NK-92 treated with Interleukin-12 subunit alpha and Interleukin-12 subunit beta, amount 100 ng/mL, for 24 hours (cell line): Measurements from ENCODE around the gene TCHP.
"Not testable (repeated sequence)": the region's sequence is repeated elsewhere in the genome, so short reads cannot be mapped to it uniquely, and the experiment has no call there.

Source experiments
- DNase-seq: peaks from one replicate; lab custom pipeline; 2025; lab: John Stamatoyannopoulos, UW

The TCHP gene

DNA sequence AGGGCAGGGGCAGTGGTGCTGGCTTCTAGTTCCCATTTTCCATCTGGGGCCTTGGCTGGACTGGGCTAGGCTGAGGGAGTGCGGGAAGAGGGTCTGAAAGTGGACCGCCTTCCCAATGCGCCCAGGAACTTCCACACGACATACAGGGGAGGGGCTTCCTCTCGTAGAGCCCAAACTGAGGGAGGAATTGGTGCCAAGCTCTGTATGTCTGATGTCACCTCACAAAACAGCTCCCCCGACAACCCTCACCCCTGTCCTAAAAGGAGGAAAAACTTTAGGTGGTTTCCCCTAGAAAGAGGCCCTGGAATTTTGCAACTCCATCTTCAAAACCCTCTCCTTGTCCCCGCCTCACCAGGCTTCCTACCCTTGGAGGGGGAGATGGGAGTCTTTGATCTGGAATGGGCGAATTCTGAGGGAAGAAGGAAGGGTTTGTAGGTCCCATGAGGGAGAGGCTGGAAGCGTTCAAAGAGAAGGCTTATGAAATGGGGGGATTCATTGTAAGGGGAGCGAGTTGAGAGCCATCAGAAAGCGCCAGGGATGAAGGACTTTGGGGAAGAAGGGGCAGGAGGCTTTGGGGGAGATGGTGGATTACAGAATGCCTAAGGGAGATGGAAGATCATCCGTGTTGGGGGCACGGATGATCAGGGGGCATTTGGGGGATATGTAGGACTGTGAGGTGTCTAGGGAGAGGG is 20.6 kb upstream of the TCHP start:
- DNase-seq = no peak

DNA sequence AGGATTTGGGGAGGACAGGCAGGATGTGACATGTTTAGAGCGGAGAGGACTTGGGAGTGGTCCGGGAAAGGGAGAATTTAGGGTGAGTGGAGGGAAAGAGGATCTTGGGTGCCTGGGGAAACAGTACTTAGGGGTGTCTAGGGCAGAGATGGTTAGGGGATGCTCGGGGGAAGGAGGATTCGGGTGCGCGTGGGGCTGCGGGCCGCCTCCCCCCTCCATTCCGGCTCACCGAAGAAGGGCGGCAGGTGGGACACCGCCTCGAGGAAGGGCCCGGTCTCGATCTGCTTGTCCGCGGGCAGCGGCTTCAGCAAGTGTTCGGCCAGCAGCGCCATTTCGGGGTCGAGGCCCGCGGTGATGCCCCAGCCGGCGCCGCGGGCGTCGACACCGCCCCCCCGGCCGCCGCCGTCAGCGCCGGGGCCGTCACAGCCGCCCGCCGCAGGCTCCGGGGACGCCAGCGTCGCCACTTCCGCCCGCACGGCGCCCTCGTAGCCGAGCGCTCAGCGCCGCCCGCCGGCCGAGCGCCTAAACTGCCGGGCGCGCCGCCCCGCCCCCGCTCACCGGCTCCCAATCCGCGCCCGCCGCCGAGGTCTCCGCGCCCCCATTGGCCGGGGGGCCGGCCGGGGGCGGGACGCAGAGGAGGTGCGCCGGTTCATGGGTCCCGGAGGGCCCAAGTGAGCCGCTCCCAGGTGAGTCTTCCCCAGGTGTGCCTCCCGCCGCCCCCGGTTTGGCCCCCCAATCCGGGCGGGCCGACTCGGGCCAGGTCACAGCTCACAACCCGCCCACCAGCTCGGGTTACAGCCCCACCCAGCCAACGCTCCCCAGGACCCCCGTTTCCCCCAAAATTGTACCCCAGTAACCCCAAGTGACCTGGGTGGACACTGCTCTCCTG is 19.8 kb upstream of the TCHP start, which contains the start of gene GLTP:
GLTP (minus strand) TSS at position 499 of the 889 bp plus-strand sequence; CDS start at position 332, 167 bp downstream.
- DNase-seq = peak; percentile 66

DNA sequence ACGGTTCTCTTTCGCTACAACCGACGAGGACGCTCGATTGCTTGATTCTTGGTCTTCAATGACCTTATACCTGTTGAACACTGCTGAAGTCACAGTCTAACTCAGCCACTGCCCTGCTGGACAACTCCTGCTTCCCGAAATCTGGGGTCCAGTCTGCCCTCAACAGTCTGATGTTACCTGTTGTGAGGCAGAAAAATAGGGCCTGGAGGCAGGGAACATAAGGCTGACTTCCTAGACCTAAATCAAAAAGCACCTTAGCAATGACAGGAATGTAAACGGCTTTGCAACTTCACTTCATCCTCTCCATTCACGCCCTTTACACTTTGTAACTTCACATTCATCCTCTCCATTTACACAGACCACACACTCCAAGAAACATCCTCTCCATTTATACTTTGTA is 19.1 kb upstream of the TCHP start:
- no peak for DNase-seq

DNA sequence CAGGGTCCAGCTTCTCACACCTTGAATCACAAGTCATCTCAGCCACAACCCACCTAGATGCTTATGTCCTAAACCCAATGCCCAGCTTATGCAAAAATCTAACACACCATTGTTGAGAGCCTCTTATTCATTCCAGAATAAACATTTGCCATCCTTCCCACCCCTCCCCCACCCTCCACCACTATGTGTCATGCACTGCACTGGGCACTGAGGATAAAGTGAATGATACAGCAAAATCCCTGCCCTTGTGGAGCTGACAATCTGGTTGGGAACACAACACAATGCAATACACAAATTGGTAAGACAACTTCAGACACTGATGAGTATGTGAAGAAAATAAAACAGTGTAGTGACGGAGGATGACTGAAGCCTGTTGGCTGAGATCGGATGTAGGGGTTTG is 18.3 kb upstream of the TCHP start:
- no peak for DNase-seq

DNA sequence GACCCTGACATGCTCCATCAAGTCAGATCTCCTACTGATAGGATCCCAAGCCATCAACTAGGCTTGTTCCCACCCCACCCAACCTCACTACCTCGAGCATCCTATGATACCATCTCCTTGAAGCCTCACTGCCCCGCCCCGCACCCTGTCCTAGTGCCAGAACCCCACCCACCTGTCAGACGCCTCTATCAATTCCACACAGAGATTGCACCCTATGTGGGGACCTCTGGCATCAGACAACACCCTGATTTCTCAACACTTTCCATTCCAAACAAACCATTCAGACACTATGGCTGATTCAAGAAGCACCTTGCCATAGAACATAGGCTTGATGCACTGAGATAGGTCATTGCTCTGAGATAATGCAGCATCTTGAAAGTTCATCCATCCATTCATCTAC is 16.6 kb upstream of the TCHP start:
- no peak for DNase-seq

DNA sequence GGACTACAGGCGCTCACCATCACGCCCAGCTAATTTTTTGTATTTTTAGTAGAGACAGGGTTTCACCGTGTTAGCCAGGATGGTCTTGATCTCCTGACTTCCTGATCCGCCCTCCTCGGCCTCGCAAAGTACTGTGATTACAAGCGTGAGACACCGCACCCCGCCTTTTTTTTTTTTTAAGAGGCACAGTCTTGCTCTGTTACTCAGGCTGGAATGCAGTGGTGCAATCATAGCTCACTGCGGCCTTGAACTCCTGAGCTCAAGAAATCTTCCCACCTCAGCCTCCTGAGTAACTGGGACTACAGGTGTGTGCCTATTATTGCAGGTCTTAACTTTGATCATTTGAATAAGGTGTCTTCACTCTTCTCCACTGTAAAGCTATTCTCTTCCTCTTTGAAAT is 14.5 kb upstream of the TCHP start:
- DNase-seq = no peak

DNA sequence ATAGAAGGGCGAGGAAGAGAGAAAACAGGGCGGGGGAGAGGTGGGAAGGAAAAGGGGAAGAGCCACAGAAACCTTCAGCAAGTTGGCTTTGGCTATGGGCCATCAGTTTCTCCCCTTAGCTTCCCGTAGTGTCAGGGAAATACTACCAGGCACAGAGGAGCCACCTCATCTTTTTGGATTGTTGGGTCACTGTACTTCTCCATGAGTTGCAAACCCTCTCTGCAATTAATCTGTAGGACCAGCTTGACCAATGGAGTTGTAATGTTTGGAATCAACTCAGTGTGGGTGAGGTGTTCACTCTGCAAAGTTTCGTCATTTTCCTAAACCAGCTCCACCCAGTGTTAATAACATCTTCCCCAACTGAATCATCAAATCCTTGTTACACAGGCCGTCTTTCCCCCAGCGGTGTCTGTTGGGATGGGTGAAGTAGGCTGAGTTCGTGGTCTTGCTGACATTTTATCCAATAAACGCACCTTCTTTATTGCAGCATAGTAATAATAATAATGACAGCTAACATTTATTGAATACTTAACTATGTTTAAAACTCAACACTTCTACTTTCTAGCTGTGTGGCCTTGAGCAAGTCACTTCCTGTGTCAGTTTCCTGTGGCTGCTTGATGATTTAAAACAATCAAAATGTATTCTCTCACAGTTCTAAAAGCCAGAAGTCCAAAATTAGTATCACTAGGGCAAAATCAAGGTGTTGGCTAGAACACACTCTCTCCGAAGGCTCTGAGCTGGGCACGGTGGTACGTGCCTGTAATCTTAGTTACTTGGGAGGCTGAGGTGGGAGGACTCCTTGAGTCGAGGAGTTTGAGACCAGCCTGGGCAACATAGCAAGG is 11.7 kb upstream of the TCHP start:
- peak; percentile 34 for DNase-seq

DNA sequence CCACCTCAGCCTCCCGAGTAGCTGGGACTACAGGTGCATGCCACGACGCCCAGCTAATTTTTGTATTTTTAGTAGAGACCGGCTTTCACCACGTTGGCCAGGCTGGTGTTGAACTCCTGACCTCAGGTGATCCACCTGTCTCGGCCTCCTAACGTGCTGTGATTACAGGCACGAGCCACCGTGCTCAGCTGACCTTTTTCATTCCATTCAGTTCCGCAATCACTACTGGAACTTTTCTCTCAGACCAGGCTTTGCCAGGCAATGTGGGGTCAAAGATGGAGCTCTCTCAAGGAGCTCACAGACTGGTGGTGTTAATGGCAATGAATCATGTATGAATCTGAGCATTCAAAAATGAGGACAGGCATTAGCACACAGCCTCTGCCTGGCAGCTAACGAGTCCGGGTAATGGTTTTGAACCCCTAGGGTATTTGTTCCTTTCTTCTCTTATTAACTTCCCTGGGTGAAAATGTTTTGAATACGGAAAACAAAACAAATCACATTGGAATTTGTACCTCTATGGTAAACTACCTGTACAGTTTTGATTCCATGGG is 9.4 kb upstream of the TCHP start:
- no peak for DNase-seq

DNA sequence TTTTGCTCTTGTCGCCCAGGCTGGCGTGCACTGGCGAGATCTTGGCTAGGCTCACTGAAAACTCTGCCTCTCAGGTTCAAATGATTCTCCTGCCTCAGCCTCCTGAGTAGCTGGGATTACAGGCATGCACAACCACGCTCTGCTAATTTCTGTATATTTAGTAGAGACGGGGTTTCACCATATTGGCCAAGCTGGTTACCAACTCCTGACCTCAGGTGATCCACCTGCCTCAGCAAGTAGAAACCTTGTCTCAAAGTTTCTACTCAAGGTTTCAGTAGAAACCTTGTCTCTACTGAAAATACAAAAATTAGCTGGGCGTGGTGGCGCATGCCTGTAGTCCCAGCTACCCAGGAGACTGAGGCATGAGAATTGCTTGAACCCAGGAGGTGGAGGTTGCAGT is 8.3 kb upstream of the TCHP start:
- not testable (repeated sequence) for DNase-seq

DNA sequence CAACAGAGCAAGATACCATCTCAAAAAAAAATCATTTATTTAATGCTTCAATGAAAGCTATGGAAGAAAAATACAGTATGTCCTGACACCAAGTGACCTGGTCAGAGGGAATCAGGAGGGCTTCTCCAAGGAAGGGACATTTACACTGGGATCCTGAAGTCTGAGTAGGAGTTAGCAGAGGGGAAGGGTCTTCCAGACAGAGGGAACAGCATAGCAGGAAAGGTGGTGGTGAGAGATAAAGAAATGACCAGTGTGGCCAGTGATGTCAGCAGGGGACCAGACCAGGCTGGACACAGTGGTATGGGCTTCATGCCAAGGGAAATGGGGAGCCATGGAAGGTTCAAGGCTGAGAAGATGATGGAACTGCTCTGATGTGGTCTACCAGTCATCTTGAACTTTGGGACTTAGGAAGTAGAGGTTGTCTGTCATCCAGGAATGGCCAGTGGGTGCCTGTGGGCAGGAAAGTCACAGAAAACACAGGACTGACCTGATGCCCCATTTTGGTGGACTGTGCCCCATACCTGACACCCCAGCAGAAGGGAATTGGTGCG is 7.8 kb upstream of the TCHP start:
- DNase-seq = no peak

DNA sequence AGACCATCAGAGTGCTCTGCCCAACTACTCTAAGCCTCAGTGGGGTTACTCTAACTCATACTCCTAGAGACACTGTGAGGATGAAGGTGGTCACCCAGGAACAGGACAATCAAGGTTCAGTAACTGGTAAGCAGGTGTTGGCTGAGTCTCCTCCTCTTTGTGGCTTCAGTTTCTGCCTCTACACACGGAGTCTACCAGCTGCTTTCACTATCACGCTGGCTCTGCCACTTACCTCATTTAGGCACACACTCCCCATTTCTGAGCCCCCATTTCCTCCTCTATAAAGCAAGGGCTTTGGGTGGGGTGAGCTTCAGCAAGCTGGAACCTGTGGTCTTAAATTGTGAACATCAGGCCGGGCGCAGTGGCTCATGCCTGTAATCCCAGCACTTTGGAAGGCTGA is 7.3 kb upstream of the TCHP start:
- no peak for DNase-seq

DNA sequence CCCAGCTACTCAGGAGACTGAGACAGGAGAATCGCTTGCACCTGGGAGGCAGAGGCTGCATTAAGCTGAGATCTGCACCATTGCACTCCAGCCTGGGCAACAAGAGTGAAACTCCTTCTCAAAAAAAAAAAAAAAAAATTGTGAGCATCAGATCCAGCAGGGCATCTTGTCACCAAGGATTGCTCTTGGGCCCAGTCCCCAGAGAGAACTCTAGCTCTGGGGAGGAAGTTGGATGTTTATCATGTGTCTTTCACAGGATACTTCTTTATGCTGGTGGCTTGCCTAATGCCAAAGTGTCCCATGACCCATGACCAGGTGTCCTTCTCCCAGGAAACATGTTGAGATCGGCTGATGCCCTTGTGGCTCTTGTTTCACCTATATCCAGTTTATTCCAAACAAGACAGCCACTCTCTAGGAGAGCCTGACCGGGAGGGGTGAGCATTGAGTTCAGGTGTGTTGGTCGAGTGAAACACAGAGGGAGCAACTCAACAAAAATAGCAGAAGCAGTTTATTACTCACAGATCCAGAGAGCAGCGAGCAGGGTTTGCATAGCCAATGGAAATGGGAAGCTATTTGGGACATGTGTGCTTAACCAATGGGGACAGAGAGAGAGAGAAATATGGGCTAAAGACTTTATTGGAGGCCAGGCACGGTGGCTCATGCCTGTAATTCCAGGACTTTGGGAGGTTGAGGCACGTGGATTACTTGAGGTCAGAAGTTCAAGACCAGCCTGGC is 6.6 kb upstream of the TCHP start:
- DNase-seq = no peak

DNA sequence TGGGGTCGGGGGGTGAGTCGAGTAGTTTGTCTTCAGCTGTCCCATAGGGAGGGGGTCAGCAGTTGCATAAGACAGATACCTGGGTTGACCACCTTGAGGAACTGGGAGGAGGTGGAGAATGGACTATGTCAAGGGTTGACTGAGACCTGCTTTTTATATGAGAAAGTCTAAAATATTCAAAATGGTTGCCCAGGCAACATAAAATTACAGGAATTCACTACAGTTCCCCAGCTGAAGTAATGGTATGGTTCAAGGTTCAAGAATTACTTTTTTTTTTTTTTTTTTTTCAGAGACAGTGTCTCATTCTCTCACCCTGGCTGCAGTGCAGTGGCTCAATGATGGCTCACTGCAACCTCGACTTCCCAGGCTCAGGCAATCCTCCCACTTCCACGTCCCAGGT is 5.1 kb upstream of the TCHP start:
- DNase-seq = no peak

DNA sequence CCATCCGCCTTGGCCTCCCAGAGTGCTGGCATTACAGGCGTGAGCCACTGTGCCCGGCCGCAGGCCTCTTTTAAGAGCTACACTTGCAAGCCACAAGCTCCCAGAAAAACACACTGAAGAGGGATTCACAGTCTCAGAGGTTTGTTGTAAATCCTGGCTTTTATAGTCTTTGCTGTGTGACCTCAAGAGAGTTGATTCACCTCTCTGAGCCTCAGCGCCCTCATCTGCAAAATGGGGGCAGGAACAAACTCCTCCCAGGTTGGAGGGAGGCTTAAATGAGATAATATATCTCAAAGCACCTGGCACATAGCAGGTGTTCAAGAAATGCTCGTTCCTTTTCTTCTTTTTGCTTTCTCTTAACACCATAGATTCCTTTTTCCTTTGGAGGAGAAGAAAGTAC is 3.9 kb upstream of the TCHP start:
- DNase-seq = no peak

DNA sequence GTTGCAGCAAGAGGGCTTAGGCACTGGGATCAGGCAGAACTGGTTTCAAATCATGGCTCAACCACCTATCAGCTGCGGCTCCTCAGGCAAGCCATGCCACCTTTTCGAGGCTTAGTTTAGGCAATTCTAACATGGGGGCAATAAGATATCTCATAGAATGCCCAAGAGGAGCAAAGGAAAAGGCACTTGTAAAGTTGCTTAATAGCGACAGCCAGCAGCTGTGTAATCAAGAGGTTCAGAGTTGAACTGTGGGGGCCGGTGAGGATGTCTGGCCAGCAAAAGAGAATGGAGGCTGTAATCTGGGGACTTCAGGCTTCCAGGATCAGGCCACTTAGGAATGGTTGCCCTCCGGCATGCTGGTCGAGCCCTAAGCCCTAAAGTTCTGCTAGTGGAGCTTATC is 3.0 kb upstream of the TCHP start:
- no peak for DNase-seq

DNA sequence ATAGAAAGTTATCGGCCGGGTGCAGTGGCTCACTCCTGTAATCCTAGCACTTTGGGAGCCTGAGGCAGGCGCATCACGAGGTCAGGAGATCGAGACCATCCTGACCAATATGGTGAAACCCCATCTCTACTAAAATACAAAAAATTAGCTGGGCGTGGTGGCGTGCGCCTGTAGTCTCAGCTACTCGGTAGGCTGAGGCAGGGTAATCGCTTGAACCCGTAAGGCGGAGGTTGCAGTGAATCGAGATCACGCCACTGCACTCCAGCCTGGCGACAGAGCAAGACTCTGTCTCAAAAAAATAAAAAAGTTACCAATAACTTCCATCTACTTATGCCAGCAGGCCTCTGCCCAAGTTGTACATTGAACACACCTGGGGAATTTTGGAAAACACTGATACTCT is 729 bp upstream of the TCHP start:
- DNase-seq = not testable (repeated sequence)

DNA sequence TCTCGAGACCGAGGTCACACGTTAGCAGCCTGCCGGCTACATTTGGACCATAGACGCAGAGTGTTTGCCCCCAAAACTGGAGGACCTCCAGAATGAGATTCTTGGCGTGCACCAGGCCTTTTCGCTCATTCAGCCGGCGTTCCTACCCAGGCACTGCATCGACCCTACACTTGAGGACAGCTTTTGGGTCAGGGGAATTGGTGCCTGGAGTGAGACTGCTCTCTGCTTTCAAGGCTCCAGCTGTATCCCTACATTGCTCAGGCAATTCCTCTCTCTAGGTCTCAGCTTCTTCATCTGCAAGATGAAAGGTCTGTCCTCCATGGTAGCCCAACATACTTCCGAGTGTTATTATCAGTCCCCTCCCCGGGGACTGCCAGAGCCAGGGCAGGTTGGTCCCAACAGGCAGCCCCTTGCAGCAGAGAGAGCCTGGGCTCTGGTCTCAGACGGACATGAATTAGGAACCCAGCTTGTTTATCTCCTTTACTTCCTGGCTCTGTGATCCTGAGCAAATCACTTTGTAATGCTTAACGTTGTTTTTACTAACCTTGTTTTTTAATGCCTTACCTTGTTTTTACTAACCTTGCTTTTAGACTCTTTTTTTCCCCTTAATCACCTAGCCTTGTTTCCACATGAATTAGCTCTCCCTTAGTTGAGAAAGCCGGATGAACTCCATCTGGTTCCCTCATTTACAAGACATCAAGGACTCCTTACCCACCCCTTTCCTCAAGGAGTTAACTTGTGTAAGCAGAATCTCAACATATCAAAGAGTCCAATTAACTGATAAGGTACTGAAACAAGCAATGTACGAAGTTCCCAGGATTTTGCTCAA is 892 bp downstream of the TCHP start:
- no peak for DNase-seq

DNA sequence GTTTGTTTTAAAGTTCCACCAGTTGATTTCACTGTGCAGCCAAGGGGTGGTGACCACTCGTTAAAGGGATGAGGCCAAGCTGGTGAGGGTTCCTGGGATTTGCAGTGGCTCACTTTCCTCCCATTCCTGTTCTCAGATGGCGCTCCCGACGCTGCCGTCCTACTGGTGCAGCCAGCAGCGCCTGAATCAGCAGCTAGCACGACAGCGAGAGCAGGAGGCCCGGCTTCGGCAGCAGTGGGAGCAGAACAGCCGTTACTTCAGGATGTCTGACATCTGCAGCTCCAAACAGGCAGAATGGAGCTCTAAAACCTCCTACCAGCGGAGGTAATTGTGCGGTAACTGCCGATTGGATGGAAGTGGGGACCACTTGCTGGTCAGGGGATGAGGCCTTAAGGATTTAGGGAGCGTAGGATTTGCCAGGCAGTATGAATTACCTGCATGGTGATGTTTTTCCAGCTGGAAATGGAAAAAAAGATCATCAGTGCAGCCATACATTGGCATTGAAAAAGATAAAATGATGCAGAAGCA is 2.9 kb downstream of the TCHP start:
- DNase-seq = no peak

DNA sequence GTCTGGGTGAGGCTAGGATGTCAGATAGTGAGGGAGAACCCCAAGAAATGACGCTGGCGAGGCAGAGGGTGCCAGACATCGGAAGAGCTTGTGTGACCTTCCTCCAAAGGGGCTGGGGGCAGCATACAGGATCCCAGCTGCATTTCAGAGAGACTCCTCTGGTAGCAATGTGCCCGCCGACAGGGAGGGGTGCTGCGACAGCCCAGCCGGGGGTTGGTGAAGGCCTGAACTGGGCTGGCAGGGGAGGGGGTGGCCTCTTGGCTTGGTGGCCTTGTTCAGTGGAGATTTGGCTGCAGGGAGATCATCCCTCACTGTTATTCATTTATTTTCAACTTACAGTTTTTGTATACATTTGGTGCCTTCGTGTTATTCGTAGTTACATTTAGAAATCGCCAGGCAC is 5.2 kb downstream of the TCHP start:
- no peak for DNase-seq
